ENCODE data around the gene IGSF9B.

Gene IGSF9B

GRCh38 chr11:133931449-133932060 is 25.2 kb downstream of the IGSF9B start:
- no peak for TF ChIP-seq CEBPB (IDR thresholded peaks at IDR 0.05)
- TF ChIP-seq, protein P1, sequence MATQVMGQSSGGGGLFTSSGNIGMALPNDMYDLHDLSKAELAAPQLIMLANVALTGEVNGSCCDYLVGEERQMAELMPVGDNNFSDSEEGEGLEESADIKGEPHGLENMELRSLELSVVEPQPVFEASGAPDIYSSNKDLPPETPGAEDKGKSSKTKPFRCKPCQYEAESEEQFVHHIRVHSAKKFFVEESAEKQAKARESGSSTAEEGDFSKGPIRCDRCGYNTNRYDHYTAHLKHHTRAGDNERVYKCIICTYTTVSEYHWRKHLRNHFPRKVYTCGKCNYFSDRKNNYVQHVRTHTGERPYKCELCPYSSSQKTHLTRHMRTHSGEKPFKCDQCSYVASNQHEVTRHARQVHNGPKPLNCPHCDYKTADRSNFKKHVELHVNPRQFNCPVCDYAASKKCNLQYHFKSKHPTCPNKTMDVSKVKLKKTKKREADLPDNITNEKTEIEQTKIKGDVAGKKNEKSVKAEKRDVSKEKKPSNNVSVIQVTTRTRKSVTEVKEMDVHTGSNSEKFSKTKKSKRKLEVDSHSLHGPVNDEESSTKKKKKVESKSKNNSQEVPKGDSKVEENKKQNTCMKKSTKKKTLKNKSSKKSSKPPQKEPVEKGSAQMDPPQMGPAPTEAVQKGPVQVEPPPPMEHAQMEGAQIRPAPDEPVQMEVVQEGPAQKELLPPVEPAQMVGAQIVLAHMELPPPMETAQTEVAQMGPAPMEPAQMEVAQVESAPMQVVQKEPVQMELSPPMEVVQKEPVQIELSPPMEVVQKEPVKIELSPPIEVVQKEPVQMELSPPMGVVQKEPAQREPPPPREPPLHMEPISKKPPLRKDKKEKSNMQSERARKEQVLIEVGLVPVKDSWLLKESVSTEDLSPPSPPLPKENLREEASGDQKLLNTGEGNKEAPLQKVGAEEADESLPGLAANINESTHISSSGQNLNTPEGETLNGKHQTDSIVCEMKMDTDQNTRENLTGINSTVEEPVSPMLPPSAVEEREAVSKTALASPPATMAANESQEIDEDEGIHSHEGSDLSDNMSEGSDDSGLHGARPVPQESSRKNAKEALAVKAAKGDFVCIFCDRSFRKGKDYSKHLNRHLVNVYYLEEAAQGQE (IDR thresholded peaks at IDR 0.05; ENCODE audit: low read depth), result no peak
- no peak for TF ChIP-seq FOXM1 (IDR thresholded peaks at IDR 0.05; ENCODE audit: borderline replicate concordance, low read depth)
- no peak for TF ChIP-seq EP300 (IDR thresholded peaks at IDR 0.05; ENCODE audit: borderline replicate concordance)
- TF ChIP-seq USF1 (IDR thresholded peaks at IDR 0.05), result no peak
- TF ChIP-seq, protein P2, sequence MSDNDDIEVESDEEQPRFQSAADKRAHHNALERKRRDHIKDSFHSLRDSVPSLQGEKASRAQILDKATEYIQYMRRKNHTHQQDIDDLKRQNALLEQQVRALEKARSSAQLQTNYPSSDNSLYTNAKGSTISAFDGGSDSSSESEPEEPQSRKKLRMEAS (IDR thresholded peaks at IDR 0.05), result no peak
- TF ChIP-seq RAD21 (IDR thresholded peaks at IDR 0.05; ENCODE audit: low read depth), result no peak

- TF ChIP-seq EGR1 (IDR thresholded peaks at IDR 0.05) (no peak), FOXM1 (IDR thresholded peaks at IDR 0.05; ENCODE audit: borderline replicate concordance, low read depth) (no peak), EP300 (IDR thresholded peaks at IDR 0.05; ENCODE audit: borderline replicate concordance) (no peak), NFIC (IDR thresholded peaks at IDR 0.05) (no peak)
- TF ChIP-seq, protein P1 (IDR thresholded peaks at IDR 0.05; ENCODE audit: low read depth), result no peak
These were observed 25.9 kb downstream of the IGSF9B start for GRCh38 chr11:133930767-133931448.

DNA sequence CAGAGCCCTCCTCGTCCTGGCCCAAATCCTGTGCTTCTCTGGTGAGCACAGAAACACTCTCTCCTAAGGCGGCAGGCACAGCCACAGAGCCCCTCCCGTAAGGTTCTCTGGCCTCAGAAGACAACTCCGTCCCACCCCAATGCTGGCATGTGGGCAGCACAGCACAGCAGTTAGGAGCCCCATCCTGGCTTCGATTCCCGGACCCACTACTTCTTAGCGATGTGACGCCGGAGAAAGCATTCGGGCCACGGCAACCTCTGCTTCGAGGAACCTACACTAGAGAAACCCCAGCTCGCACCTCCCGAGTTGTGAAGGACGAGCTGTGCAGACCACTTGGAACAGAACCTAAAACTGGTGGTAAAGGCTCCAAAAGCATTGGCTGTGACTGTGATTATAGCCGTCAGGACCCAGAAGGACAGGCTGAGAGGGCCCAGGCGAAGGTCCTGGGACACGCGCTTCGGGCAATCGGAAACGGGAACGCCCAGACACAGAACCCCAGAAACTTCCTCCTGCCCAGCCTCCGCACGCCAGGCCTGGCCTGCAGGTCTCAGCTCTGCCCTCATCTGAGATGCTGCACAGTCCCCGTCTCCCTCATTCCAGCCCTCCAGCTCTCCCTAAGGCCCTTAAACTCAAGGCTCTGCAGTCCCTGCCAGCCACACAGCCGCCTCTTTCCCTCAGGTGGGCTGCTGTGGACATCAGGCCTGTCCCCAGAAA is 26.6 kb downstream of the IGSF9B start:
- TF ChIP-seq USF1 (IDR thresholded peaks at IDR 0.05), result no peak
- TF ChIP-seq TEAD4 (IDR thresholded peaks at IDR 0.05), result no peak
- no peak for TF ChIP-seq YY1 (IDR thresholded peaks at IDR 0.05; ENCODE audit: low read depth)
- TF ChIP-seq EP300 (IDR thresholded peaks at IDR 0.05; ENCODE audit: borderline replicate concordance), result no peak
- TF ChIP-seq TAF1 (IDR thresholded peaks at IDR 0.05; ENCODE audit: low read depth), result no peak
- no peak for TF ChIP-seq CEBPB (IDR thresholded peaks at IDR 0.05)
- TF ChIP-seq EGR1 (IDR thresholded peaks at IDR 0.05), result no peak

- TF ChIP-seq CREB1 (IDR thresholded peaks at IDR 0.05; ENCODE audit: low read depth) (no peak), TAF1 (IDR thresholded peaks at IDR 0.05; ENCODE audit: low read depth) (no peak), NFIC (IDR thresholded peaks at IDR 0.05) (no peak), YY1 (IDR thresholded peaks at IDR 0.05; ENCODE audit: low read depth) (no peak), EGR1 (IDR thresholded peaks at IDR 0.05) (no peak), EP300 (IDR thresholded peaks at IDR 0.05; ENCODE audit: borderline replicate concordance) (no peak), TEAD4 (IDR thresholded peaks at IDR 0.05) (no peak)
- TF ChIP-seq, protein P2 (IDR thresholded peaks at IDR 0.05), result no peak
- TF ChIP-seq, protein P1 (IDR thresholded peaks at IDR 0.05; ENCODE audit: low read depth), result no peak
These were observed 27.2 kb downstream of the IGSF9B start for GRCh38 chr11:133929401-133930052.

Measured in Ishikawa (cell line).